HG03064 (cell line): ENCODE measurements around the gene OR7C1.
"Not testable (repeated sequence)": the region's sequence is repeated elsewhere in the genome, so short reads cannot be mapped to it uniquely, and the experiment has no call there.

Source experiments
- ATAC-seq: cut with Tn5 transposase; IDR thresholded peaks from one replicate; pipeline ENCODE4 v1.9.1; 2021; ENCODE audit warnings: low read depth; ENCODE audit not compliant: unreplicated experiment

Gene OR7C1

GRCh38 chr19:14768001-14768400, 67.0 kb downstream of the OR7C1 start:
- no peak for ATAC-seq

- ATAC-seq: no peak
These were observed 67.5 kb downstream of the OR7C1 start for GRCh38 chr19:14767466-14767971.

- not testable (repeated sequence) for ATAC-seq
These were observed 69.1 kb downstream of the OR7C1 start for GRCh38 chr19:14765841-14766240.

- not testable (repeated sequence) for ATAC-seq
These were observed 69.6 kb downstream of the OR7C1 start for GRCh38 chr19:14765403-14765802.

GRCh38 chr19:14764401-14764800, 70.6 kb downstream of the OR7C1 start:
- no peak for ATAC-seq

- no peak for ATAC-seq
These were observed 71.4 kb downstream of the OR7C1 start for GRCh38 chr19:14763497-14764145.

- no peak for ATAC-seq
These were observed 72.9 kb downstream of the OR7C1 start for GRCh38 chr19:14762111-14762510.

- ATAC-seq: no peak
These were observed 73.4 kb downstream of the OR7C1 start for GRCh38 chr19:14761607-14762006.

- no peak for ATAC-seq
These were observed 76.2 kb downstream of the OR7C1 start for GRCh38 chr19:14758816-14759215.

- ATAC-seq: no peak
These were observed 86.4 kb downstream of the OR7C1 start for GRCh38 chr19:14748601-14749000.
